Measurements from ENCODE around the gene SENP8. TPM values are rescaled to one million over a fixed set of nuclear protein-coding genes. Genes with fewer than 3 reads are reported as not detected.

SENP8 gene
- total and polyA plus RNA-seq, 4 donors: 1.5 to 3.5 (median 2.6) TPM

GRCh38 chr15:72184165-72184811 is 66.1 kb downstream of the SENP8 start:
- Histone ChIP-seq H3K36me3 (ENCODE audit: control insufficient read depth in 4 of 4, insufficient read depth in 4 of 4, low read length in 4 of 4) (no peaks in the 10 kb centered on the region), H3K27ac (ENCODE audit: low read depth in 1 of 2, low read length in 1 of 2) (peak overlapping the region in 1 of 2 donors; percentile 85), H3K27me3 (ENCODE audit: control insufficient read depth in 3 of 3, insufficient read depth in 3 of 3, low read length in 2 of 3) (peaks cover 0 to 17% (median 11%) of the 10 kb centered on the region in 3 donors), H3K9ac (ENCODE audit: insufficient read depth in 1 of 2, low read length in 2 of 2) (no peak overlapping the region), H3K4me3 (no peak overlapping the region), H3K4me1 (ENCODE audit: control insufficient read depth in 5 of 5, insufficient read depth in 5 of 5, low read length in 5 of 5) (peaks cover 0 to 8% (median 1%) of the 10 kb centered on the region in 5 donors), H3K9me3 (ENCODE audit: control insufficient read depth in 4 of 4, insufficient read depth in 3 of 4, low read length in 3 of 4) (no peaks in the 10 kb centered on the region)
- ATAC-seq (ENCODE audit: insufficient read depth, low FRiP score) (peak; percentile 87), DNase-seq (peak; percentile 32 to 51 (median 47))
- TF ChIP-seq, protein P1, sequence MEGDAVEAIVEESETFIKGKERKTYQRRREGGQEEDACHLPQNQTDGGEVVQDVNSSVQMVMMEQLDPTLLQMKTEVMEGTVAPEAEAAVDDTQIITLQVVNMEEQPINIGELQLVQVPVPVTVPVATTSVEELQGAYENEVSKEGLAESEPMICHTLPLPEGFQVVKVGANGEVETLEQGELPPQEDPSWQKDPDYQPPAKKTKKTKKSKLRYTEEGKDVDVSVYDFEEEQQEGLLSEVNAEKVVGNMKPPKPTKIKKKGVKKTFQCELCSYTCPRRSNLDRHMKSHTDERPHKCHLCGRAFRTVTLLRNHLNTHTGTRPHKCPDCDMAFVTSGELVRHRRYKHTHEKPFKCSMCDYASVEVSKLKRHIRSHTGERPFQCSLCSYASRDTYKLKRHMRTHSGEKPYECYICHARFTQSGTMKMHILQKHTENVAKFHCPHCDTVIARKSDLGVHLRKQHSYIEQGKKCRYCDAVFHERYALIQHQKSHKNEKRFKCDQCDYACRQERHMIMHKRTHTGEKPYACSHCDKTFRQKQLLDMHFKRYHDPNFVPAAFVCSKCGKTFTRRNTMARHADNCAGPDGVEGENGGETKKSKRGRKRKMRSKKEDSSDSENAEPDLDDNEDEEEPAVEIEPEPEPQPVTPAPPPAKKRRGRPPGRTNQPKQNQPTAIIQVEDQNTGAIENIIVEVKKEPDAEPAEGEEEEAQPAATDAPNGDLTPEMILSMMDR (IDR thresholded peaks at IDR 0.05; ENCODE audit: control extremely low read depth, extremely low read depth): no peak
- 8 to 9% methylated on average over 29 to 34 of the region's 34 CpGs for WGBS, 2 donors

DNA sequence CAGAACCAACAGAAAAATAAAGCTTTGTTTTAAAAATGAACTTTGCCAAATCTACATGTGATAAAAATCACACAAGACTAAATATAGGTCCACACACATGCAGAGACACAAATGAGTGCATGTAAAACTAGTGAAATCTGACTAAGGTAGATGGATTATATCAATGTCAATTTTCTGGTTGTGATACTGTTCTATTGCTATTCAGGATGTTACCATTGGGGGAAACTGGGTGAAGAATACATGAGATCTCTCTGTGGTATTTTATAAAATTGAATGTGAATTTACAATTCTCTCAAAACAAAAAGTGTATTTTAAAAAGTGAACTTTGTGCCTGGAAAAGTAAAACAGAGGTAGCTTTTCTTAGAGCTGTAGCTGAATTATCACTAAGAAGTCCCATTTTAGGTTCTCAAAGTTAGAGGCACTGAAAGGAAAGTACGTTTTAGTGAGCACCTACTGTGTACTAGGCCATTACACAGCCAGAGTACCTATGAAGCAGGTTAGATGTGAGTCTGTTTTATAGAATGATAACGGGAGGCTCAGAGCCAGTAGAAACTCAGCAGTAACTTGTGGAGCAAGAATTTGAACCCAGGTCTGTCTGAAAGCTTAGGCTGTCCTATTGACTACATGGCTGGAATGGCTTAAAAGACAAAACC is 71.2 kb downstream of the SENP8 start:
- no peak overlapping the region for H3K27ac ChIP-seq (ENCODE audit: low read depth in 1 of 2, low read length in 1 of 2)
- ATAC-seq (ENCODE audit: insufficient read depth, low FRiP score) (no peak), DNase-seq (no peak)
- H3K4me1 ChIP-seq (ENCODE audit: control insufficient read depth in 5 of 5, insufficient read depth in 5 of 5, low read length in 5 of 5): peaks cover 0 to 2% (median 0%) of the 10 kb centered on the region in 5 donors
- peaks cover 0 to 12% (median 6%) of the 10 kb centered on the region in 3 donors for H3K27me3 ChIP-seq (ENCODE audit: control insufficient read depth in 3 of 3, insufficient read depth in 3 of 3, low read length in 2 of 3)
- H3K9ac ChIP-seq (ENCODE audit: insufficient read depth in 1 of 2, low read length in 2 of 2): no peak overlapping the region
- H3K36me3 ChIP-seq (ENCODE audit: control insufficient read depth in 4 of 4, insufficient read depth in 4 of 4, low read length in 4 of 4): no peaks in the 10 kb centered on the region
- no peaks in the 10 kb centered on the region for H3K9me3 ChIP-seq (ENCODE audit: control insufficient read depth in 4 of 4, insufficient read depth in 3 of 4, low read length in 3 of 4)
- H3K4me3 ChIP-seq: no peak overlapping the region
- WGBS, 2 donors: 93 to 94% methylated on average over 2 of the region's 2 CpGs
- TF ChIP-seq, protein P1 (IDR thresholded peaks at IDR 0.05; ENCODE audit: control extremely low read depth, extremely low read depth): no peak

GRCh38 chr15:72192416-72192815 is 74.2 kb downstream of the SENP8 start:
- Histone ChIP-seq H3K27ac (ENCODE audit: low read depth in 1 of 2, low read length in 1 of 2) (no peak overlapping the region), H3K9me3 (ENCODE audit: control insufficient read depth in 4 of 4, insufficient read depth in 3 of 4, low read length in 3 of 4) (no peaks in the 10 kb centered on the region), H3K9ac (ENCODE audit: insufficient read depth in 1 of 2, low read length in 2 of 2) (no peak overlapping the region), H3K4me1 (ENCODE audit: control insufficient read depth in 5 of 5, insufficient read depth in 5 of 5, low read length in 5 of 5) (peaks cover 0 to under 1% (median 0%) of the 10 kb centered on the region in 5 donors), H3K4me3 (no peak overlapping the region), H3K36me3 (ENCODE audit: control insufficient read depth in 4 of 4, insufficient read depth in 4 of 4, low read length in 4 of 4) (no peaks in the 10 kb centered on the region), H3K27me3 (ENCODE audit: control insufficient read depth in 3 of 3, insufficient read depth in 3 of 3, low read length in 2 of 3) (peaks cover 0 to 3% (median 0%) of the 10 kb centered on the region in 3 donors)
- TF ChIP-seq, protein P1 (IDR thresholded peaks at IDR 0.05; ENCODE audit: control extremely low read depth, extremely low read depth): no peak
- DNase-seq (no peak), ATAC-seq (ENCODE audit: insufficient read depth, low FRiP score) (no peak)
- WGBS, 2 donors: 79 to 80% methylated on average over 3 of the region's 3 CpGs

Other genes with a start within 250 kb of the SENP8 start
- gene MYO9A, start 253 bp upstream of the SENP8 start, total RNA-seq: 100 to 1,000 TPM in 1 of 2 donors, 10 to 100 TPM in 1; 61.3 to 173 TPM
- gene MYO9A, start 253 bp upstream of the SENP8 start, polyA plus RNA-seq: 1 to 10 TPM; 4.5 to 7.5 TPM
- 10 to 100 TPM in 1 of 2 donors, 1 to 10 TPM in 1; 4.0 to 25.2 TPM for gene GRAMD2A, start 79.4 kb downstream of the SENP8 start, total RNA-seq
- gene GRAMD2A, start 79.4 kb downstream of the SENP8 start, polyA plus RNA-seq: 10 to 100 TPM in 1 of 2 donors, 1 to 10 TPM in 1; 8.4 to 13.0 TPM
- 100 to 1,000 TPM; 298 to 711 TPM for gene PKM, start 112.8 kb downstream of the SENP8 start, total RNA-seq
- gene PKM, start 112.8 kb downstream of the SENP8 start, polyA plus RNA-seq: 100 to 1,000 TPM; 235 to 867 TPM
- 10 to 100 TPM; 55.3 to 73.9 TPM for gene PARP6, start 154.2 kb downstream of the SENP8 start, total RNA-seq
- gene PARP6, start 154.2 kb downstream of the SENP8 start, polyA plus RNA-seq: 10 to 100 TPM; 33.7 to 64.5 TPM
- gene CELF6, start 201.8 kb downstream of the SENP8 start, total RNA-seq: 1 to 10 TPM; 2.1 to 3.4 TPM
- 1 to 10 TPM; 3.4 to 6.4 TPM for gene CELF6, start 201.8 kb downstream of the SENP8 start, polyA plus RNA-seq